ENCODE results near the gene ROR1.

Gene ROR1

GRCh38 chr1:64046891-64047290 lies 273.1 kb downstream of the ROR1 start:
- TF ChIP-seq CTCF (IDR thresholded peaks at IDR 0.05) = no peak
- no peaks in the 10 kb centered on the region for H3K4me1 ChIP-seq (ENCODE audit: control insufficient read depth in 1 of 2, insufficient read depth in 1 of 2, low read depth in 1 of 2, low read length in 1 of 2)

GRCh38 chr1:64047549-64047996 lies 273.8 kb downstream of the ROR1 start:
- H3K36me3 ChIP-seq = no peaks in the 10 kb centered on the region
- no peak for TF ChIP-seq CTCF (IDR thresholded peaks at IDR 0.05)
- no peaks in the 10 kb centered on the region for H3K4me1 ChIP-seq (ENCODE audit: control insufficient read depth in 1 of 2, insufficient read depth in 1 of 2, low read depth in 1 of 2, low read length in 1 of 2)

More at GRCh38 chr1:64046891-64047290, 273.1 kb downstream of the ROR1 start:
- Histone ChIP-seq H3K4me3 (ENCODE audit: low read depth in 1 of 2, low read length in 1 of 2) (no peak overlapping the region), H3K9me3 (no peaks in the 10 kb centered on the region), H3K36me3 (no peaks in the 10 kb centered on the region), H3K27me3 (no peaks in the 10 kb centered on the region), H3K27ac (no peak overlapping the region)

GRCh38 chr1:64049900-64050540 lies 276.2 kb downstream of the ROR1 start:
- H3K27ac ChIP-seq = no peak overlapping the region
- no peak overlapping the region for H3K4me3 ChIP-seq (ENCODE audit: low read depth in 1 of 2, low read length in 1 of 2)
- no peaks in the 10 kb centered on the region for H3K36me3 ChIP-seq
- no peak for TF ChIP-seq CTCF (IDR thresholded peaks at IDR 0.05)
- H3K4me1 ChIP-seq (ENCODE audit: control insufficient read depth in 1 of 2, insufficient read depth in 1 of 2, low read depth in 1 of 2, low read length in 1 of 2) = no peaks in the 10 kb centered on the region
- no peaks in the 10 kb centered on the region for H3K9me3 ChIP-seq
- H3K27me3 ChIP-seq = no peaks in the 10 kb centered on the region

More at GRCh38 chr1:64047549-64047996, 273.8 kb downstream of the ROR1 start:
- Histone ChIP-seq H3K9me3 (no peaks in the 10 kb centered on the region), H3K27ac (no peak overlapping the region), H3K27me3 (no peaks in the 10 kb centered on the region), H3K4me3 (ENCODE audit: low read depth in 1 of 2, low read length in 1 of 2) (no peak overlapping the region)

GRCh38 chr1:64050601-64051000 lies 276.8 kb downstream of the ROR1 start:
- Histone ChIP-seq H3K27ac (no peak overlapping the region), H3K36me3 (no peaks in the 10 kb centered on the region), H3K27me3 (no peaks in the 10 kb centered on the region), H3K4me3 (ENCODE audit: low read depth in 1 of 2, low read length in 1 of 2) (no peak overlapping the region), H3K4me1 (ENCODE audit: control insufficient read depth in 1 of 2, insufficient read depth in 1 of 2, low read depth in 1 of 2, low read length in 1 of 2) (no peaks in the 10 kb centered on the region), H3K9me3 (no peaks in the 10 kb centered on the region)
- TF ChIP-seq CTCF (IDR thresholded peaks at IDR 0.05) = no peak

GRCh38 chr1:64051796-64052195 lies 278.0 kb downstream of the ROR1 start:
- H3K4me1 ChIP-seq (ENCODE audit: control insufficient read depth in 1 of 2, insufficient read depth in 1 of 2, low read depth in 1 of 2, low read length in 1 of 2) = no peaks in the 10 kb centered on the region
- TF ChIP-seq CTCF (IDR thresholded peaks at IDR 0.05) = no peak
- no peaks in the 10 kb centered on the region for H3K9me3 ChIP-seq
- H3K27ac ChIP-seq = no peak overlapping the region
- no peak overlapping the region for H3K4me3 ChIP-seq (ENCODE audit: low read depth in 1 of 2, low read length in 1 of 2)
- H3K27me3 ChIP-seq = no peaks in the 10 kb centered on the region
- H3K36me3 ChIP-seq = no peaks in the 10 kb centered on the region

Measured in neutrophil (primary cell).